Stimulated activated CD8-positive, alpha-beta memory T cell treated with anti-CD3 and anti-CD28 coated beads, Interleukin-12 subunit alpha, Interleukin-12 subunit beta, amount 100 ng/mL, for 1 hour (primary cell): ENCODE measurements around the gene ZNF765.
"Not testable (repeated sequence)": the region's sequence is repeated elsewhere in the genome, so short reads cannot be mapped to it uniquely, and the experiment has no call there.

Source experiments
- DNase-seq: peaks from one replicate; pipeline ENCODE4 v3.0.0-alpha.2; 2020; ENCODE audit warnings: low read depth

Gene ZNF765

DNA sequence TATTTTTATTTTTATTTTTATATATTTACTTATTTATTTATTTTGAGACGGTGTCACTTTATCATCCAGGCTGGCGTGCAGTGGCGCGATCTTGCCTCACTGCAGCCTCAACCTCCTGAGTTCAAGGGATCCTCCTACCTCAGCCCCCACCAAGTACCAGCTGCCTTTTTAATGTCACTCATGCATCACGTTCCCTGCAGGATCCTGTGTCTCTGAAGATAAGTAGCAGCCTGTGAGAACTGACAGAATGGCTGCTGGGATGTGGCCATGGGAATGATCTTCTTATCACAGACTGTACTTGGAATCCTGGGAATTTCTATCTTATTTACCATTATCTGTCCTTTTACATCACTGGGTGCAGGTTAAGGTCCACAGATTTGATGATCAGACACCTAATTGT, 27.6 kb downstream of the ZNF765 start:
- DNase-seq: no peak

DNA sequence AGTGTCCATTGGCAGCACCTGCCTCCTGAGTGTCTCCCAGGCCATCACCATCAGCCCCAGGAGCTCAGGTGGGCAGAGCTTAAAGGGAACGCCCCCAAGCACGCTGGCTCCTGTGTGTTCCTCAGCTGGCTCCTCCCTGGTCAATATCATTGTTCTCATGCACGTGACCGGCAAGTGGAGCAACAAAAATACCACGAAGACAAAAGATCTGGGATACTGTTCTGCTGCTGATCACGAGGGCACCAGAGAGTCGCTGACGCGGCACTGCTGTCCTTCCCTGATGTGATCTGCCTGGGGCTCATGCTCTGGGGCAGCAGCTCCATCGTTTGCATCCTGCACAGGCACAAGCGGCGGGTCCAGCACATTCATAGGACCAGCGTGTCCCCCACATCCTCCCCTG, 28.1 kb downstream of the ZNF765 start:
- not testable (repeated sequence) for DNase-seq

DNA sequence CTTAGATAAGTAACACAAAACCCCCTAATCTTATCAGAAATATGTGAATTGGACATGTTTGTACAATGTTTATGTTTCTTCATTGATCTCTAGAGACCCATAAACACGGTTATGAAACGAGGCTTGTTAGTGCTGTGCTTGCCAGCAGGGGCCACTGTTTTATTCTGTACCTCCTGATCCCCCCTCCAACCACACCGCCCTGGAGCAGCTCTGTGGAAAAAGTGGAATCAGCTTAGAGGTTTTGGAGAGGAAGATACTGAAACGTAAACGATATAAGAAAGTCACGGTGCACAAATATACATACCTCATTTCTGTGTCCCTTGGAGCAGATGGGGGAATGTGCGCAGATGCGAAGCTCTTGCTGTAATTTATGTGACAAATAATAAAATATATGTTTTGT, 28.7 kb downstream of the ZNF765 start:
- DNase-seq: not testable (repeated sequence)

DNA sequence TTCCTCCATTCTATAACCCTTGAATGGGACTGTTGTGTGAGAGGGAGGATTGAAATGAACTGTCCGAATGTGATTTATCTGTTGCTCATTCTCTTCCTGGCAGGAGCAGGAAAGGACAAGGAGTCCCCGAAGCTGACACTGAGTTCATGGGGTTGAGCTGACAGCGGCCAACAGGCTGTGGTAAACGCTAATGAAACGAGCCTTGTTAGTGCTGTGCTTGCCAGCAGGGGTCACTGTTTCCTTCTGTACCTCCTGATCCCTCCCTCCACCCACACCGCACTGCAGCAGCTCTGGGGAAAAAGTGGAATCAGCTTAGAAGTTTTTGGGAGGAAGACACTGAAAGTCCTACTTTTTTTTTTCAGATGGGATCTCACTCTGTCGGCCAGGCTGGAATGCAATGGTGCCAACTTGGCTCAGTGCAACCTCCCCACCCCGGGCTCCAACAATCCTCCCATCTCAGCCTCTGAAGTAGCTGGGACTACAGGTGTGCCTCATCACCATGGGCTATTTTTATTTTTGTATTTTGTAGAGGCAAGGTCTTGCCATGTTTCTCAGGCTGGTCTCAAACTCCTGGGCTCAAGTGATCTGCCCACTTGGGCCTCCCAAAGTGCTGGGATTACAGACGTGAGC, 30.1 kb downstream of the ZNF765 start:
- DNase-seq: peak; percentile 61

DNA sequence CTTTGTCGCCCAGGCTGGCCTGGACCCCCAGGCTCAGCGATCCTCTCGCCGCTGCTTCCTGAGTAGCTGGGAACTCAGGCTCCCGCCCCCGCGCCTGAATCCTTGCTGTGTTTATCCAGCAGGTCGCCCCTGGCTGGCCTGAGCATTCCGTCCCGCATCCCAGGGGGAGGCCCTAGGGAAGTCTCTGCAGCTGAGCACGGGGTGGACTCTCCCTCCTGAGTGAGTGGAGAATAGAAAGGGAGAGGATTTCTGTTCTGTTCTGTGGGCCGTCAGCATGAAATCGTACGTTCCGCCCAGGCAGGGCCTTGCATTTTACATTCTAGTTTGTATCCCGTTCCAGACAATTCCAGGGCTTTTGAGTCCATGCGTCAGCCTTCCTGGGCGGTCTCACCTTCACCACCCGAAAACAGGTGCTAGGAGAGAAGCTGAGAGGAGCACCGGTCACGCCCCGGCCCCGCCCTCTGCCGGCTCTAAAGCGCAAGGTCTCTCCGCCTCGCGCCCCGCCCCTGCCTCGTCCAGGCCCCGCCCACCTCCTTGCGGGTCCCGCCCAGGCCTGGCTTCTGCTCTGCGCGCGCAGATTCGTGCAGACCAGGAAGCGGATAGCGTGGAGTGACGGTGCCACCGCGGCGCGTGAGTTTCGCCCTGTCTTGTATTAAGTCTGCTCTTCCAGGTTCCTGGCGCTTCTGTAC, 36.6 kb downstream of the ZNF765 start, which contains the start of gene ZNF761:
TSS of gene ZNF761 (plus strand) at position 586 of the 689 bp plus-strand sequence. CDS start 15,285 bp downstream, outside the sequence.
- DNase-seq: peak; percentile 96

DNA sequence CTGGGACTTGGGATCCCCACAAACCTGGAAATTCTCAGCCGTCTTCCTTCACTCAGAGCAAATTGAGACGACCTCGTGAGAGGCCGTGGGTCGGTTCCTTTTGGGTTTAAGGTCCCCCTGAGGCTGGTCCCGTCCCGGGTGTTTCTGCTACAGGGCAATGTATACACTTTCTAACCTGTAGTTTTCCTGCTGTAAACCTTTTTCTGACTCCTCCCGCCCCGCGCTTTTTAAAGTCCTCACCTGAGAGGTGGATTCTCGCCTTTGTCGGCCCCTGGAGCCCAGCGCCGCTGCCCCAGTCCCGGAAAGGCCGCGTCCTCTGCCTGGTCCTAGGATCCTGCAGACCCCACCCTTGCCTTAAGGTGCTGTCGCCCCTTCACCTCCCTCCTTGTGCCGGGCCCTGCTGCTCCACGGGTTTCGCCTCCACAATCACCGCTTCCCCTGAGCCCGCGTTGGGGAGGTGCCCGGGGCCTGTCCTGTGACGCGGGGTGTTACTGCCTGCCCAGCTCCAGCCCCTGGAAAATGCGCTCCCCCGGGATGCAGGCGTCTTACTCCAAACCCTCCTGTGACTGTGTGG, 37.2 kb downstream of the ZNF765 start:
- DNase-seq: no peak

GRCh38 chr19:53443809-53444208, 48.9 kb downstream of the ZNF765 start:
- DNase-seq: not testable (repeated sequence)

GRCh38 chr19:53447196-53447595, 52.2 kb downstream of the ZNF765 start:
- not testable (repeated sequence) for DNase-seq

DNA sequence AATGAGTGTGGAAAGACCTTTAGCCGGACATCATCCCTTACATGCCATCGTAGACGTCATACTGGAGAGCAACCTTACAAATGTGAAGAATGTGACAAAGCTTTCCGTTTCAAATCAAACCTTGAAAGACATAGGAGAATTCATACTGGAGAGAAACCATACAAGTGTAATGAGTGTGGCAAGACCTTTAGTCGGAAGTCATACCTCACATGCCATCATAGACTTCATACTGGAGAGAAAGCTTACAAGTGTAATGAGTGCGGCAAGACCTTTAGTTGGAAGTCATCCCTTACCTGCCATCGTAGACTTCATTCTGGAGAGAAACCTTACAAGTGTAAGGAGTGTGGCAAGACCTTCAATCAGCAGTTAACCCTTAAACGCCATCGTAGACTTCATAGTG, 60.9 kb downstream of the ZNF765 start:
- DNase-seq: no peak

DNA sequence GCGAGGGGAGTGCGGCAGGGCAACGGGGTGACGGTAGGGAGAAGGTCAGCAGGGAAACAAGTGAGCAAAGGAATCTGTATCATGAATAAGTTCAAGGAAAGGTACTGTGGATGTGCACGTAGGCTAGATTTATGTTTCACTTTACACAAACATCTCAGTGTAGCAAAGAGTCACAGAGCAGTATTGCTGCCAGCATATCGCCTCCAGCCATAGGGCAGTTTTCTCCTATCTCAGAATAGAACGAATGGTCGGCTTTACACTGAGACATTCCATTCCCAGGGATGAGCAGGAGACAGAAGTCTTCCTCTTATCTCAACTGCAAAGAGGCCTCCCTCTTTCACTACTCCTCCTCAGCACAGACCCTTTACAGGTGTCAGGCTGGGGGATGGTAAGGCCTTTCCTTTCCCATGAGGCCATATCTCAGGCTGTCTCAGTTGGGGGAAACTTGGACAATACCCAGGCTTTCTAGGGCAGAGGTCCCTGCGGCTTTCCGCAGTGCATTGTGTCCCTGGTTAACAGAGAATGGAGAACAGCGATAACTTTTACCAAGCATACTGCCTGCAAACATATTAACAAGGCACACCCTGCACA, 65.3 kb downstream of the ZNF765 start:
- DNase-seq: not testable (repeated sequence)

DNA sequence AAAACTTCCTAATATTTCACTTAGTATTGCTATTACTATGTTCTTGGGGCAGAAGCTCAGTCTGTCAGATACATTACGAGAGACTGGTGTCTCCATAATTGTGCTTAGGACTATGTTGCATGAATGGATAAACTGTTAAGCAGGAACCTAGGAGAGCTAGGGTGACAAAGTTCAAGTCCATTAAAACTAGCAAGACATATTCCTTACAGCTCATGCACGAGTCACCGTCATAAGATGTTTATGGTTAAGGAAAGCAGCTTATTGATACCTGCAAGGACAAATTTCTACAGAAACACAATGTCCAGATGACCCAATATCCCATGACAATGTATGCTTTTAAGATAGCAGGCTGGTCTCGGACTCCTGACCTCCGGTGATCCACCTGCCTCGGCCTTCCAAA, 66.9 kb downstream of the ZNF765 start:
- DNase-seq: no peak

- no peak for DNase-seq
Observed at GRCh38 chr19:53462861-53463260, 67.9 kb downstream of the ZNF765 start.

DNA sequence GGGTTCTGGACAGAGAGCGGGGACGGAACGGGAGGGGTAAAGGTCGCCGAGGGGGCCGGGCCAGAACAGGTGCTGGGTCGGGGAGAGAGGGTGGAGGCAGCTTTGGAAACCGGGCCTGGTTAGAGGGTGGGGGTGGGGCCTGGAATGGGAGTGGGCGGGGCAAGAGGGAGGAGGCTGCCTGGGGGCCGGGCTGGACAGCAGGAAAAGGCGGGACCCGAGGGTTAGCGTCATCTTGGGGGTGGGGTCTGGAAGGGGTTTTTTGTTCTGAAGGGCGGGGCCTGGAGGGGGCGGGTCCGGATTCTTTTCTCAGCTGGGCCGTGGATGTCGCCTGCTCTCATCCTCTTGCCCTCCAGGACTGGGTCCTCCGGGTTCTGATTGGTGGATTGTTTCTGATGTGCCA, 68.3 kb downstream of the ZNF765 start:
- no peak for DNase-seq

DNA sequence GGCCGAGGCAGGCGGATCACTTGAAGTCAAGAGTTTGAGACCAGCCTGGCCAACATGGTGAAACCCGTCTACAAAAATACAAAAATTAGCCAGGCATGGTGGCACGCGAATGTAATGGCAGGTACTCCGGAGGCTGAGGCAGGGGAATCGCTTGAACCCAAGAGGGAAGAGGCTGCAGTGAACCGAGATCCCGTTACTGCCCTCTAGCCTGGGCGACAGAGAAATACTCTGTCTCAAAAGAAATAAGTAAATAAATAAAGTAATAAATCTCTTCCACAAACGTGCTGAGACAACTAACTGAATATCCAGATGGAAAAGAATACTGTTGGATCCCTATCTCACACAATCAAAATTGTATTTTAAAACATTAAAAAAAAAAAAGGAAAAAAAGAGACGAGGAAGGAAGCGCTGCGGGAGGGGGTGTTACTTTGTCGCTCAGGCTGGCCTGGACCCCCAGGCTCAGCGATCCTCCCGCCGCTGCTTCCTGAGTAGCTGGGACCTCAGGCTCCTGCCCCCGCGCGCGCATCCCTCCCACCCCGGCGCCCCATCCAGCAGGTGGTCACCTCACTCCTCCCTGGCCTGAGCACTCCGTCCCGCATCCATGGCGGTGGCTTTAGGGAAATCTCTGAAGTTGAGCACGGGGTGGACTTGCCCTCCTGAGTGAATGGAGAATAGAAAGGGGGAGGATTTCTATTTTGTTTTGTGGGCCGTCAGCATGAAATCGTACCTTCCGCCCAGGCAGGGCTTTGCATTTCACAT, 72.0 kb downstream of the ZNF765 start:
- peak; percentile 0 for DNase-seq

- DNase-seq: peak; percentile 89
Observed at GRCh38 chr19:53467485-53468262, 72.7 kb downstream of the ZNF765 start, which contains the start of gene ZNF813. TSS of gene ZNF813 (plus strand) at chr19:53467733. CDS start at chr19:53483823, 16,090 bp downstream.

DNA sequence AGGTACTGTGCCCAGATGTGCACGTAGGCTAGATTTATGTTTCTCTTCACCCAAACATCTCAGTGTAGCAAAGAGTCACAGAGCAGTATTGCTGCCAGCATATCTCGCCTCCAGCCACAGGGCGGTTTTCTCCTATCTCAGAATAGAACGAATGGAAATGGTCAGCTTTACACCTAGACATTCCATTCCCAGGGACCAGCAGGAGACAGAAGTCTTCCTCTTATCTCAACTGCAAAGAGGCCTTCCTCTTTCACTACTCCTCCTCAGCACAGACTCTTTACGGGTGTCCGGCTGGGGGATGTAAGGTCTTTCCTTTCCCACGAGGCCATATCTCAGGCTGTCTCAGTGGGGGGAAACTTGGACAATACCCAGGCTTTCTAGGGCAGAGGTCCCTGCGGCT, 73.7 kb downstream of the ZNF765 start:
- DNase-seq: not testable (repeated sequence)

DNA sequence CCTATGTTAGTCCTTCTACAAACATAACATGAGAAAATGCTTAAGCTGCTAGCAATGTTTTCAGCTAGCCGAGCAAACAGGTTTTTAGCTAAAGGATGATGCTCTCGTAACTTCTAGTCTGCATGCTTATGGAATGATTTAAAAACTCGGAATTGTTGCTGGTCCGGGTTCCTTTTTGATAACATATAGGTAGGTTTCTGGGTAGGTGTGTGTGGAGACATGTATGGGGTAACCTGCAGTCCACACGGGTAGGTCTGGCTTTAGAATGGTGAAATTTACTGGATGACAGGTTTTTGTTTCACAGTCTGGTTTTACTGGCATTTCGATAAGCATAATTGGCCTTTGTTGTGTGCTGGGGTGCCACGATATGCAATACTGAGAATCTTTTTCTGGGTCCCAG, 77.0 kb downstream of the ZNF765 start:
- no peak for DNase-seq

- DNase-seq: not testable (repeated sequence)
Observed at GRCh38 chr19:53474832-53475231, 79.9 kb downstream of the ZNF765 start.

GRCh38 chr19:53475470-53475869, 80.5 kb downstream of the ZNF765 start:
- DNase-seq: not testable (repeated sequence)
